ENCODE data around the gene HOXA3. TPM values are rescaled to one million over a fixed set of nuclear protein-coding genes. Genes with fewer than 3 reads are reported as not detected.

Gene HOXA3
- total RNA-seq, 1 donor from 2014 or later = 92.8 TPM

DNA sequence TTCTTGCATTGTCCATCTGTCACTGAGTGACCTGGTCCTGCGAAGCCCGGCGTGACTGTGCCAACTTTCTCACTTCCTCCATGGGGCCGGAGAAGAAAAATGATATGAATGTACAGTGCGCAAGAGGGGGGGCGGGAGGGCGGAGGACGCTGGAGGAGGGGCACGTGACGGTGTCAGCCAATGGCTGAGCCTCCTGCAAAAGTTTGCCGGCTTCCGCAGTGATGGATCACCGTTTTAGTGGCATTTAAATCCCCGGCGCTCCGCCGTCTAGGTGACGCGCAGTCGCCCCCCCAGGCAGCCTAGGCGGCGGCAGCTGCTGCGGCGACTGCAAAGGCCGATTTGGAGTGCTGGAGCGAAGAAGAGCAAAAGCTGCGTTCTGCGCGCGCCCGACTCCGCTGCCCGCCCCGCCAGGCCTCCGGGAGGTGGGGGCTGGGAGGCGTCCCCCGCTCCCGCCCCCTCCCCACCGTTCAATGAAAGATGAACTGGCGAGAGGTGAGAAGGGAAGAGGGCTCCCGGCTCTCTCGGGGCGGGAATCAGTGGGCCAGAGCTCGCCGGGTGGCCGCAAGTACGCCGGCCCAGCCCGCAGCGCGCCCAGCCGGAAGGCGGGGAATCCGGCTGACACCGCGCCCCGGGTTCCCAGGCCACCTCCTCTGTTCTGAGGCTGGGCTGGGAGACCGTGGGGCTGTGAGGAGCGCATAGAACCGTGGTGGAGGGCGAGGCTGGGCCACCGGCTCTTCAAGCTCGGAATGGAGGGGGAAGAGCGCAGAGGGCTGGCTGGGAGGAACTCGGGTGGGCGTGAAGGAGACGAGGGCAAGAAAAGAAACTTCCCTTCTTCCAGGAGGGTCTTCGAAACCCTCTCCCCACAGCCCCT, 56.3 kb downstream of the HOXA3 start, which contains the start of gene HOXA1:
Gene HOXA1, minus strand, starts transcription at position 104 of the 871 bp plus-strand sequence. Its CDS starts 88 bp downstream, at position 16.
- no peaks in the 10 kb centered on the region for H3K9me3 Mint-ChIP-seq
- peaks cover 59% of the 10 kb centered on the region for H3K4me1 Mint-ChIP-seq (ENCODE audit: unreplicated experiment)
- peaks cover 57% of the 10 kb centered on the region for H3K27me3 Mint-ChIP-seq

DNA sequence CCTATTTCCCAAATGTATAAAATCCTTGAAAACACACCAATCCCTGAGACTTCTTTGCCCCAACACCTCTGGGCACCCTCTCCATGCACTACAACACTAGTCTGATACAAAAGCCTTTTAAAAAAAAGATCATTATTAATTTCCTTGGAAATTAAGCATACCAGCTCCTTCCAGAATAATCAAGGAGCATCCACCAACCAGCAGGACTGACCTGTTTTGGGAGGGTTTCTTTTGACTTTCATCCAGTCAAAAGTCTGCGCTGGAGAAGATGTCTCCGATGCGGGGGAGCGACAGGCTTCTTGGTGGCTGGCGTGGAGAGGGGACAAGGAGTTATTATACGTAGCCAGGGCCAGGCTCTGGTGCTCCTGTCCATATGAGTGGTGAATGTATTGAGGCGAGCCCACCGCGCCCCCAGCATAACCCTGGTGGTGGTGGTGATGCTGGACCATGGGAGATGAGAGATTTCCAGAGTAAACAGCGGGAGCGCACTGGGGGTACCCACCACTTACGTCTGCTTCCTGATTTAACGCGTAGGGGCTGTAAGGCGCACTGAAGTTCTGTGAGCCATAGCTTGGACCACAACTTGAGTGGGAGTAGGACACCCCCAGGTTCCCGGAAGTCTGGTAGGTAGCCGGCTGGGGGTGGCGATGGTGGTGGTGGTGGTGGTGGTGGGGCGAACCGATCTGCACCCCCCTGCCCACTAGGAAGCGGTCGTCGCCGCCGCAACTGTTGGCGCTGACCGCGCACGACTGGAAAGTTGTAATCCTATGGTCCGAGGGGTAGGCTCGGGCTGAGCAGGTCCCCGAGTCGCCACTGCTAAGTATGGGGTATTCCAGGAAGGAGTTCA, 57.1 kb downstream of the HOXA3 start:
- Mint-ChIP-seq H3K36me3 (peaks cover 28% of the 10 kb centered on the region), H3K4me1 (ENCODE audit: unreplicated experiment) (peaks cover 62% of the 10 kb centered on the region)
- TF ChIP-seq CTCF (conservative IDR thresholded peaks at IDR 0.05) = peak; percentile 24

More for the DNA sequence above, 56.3 kb downstream of the HOXA3 start, which contains the start of gene HOXA1:
- no peak for TF ChIP-seq CTCF (conservative IDR thresholded peaks at IDR 0.05)
- peaks cover 36% of the 10 kb centered on the region for H3K36me3 Mint-ChIP-seq
- H3K27ac Mint-ChIP-seq = peak within 1 kb of the TSS; percentile 97
- DNase-seq (ENCODE audit: extremely low spot score, unreplicated experiment) = peak; percentile 96
- H3K4me3 Mint-ChIP-seq = peak within 1 kb of the TSS; percentile 97

GRCh38 chr7:27094304-27095049, 57.9 kb downstream of the HOXA3 start:
- H3K4me3 Mint-ChIP-seq = peak overlapping the region; percentile 97
- no peak for TF ChIP-seq CTCF (conservative IDR thresholded peaks at IDR 0.05)
- H3K9me3 Mint-ChIP-seq = no peaks in the 10 kb centered on the region
- peaks cover 47% of the 10 kb centered on the region for H3K27me3 Mint-ChIP-seq
- peaks cover 20% of the 10 kb centered on the region for H3K36me3 Mint-ChIP-seq
- H3K4me1 Mint-ChIP-seq (ENCODE audit: unreplicated experiment) = peaks cover 62% of the 10 kb centered on the region
- H3K27ac Mint-ChIP-seq = peak overlapping the region; percentile 97
- no peak for DNase-seq (ENCODE audit: extremely low spot score, unreplicated experiment)

More for the DNA sequence above, 57.1 kb downstream of the HOXA3 start:
- H3K27me3 Mint-ChIP-seq = peaks cover 51% of the 10 kb centered on the region
- DNase-seq (ENCODE audit: extremely low spot score, unreplicated experiment) = peak; percentile 75
- H3K9me3 Mint-ChIP-seq = no peaks in the 10 kb centered on the region
- H3K4me3 Mint-ChIP-seq = peak overlapping the region; percentile 97
- H3K27ac Mint-ChIP-seq = peak overlapping the region; percentile 97

- Mint-ChIP-seq H3K4me1 (ENCODE audit: unreplicated experiment) (peaks cover 54% of the 10 kb centered on the region), H3K9me3 (no peaks in the 10 kb centered on the region), H3K36me3 (peaks cover 9% of the 10 kb centered on the region), H3K4me3 (peak overlapping the region; percentile 97), H3K27me3 (peaks cover 38% of the 10 kb centered on the region), H3K27ac (no peak overlapping the region)
- DNase-seq (ENCODE audit: extremely low spot score, unreplicated experiment) = no peak
- TF ChIP-seq CTCF (conservative IDR thresholded peaks at IDR 0.05) = no peak
These were observed 59.0 kb downstream of the HOXA3 start for GRCh38 chr7:27093184-27093895.

DNA sequence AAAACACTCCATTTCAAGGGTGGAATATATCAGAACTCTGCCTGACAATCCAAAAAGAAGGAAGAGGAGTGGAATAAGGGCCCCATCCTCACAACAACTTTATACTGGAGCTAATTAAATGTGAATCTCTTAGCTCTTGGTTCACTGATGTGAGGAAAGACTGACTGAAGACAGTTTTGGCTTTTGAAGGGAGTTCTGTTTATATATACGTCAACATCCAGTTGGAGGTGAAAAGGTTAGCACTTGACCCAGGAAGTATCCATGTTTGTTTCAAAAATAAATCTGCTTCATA, 59.6 kb downstream of the HOXA3 start:
- DNase-seq (ENCODE audit: extremely low spot score, unreplicated experiment) = no peak
- Mint-ChIP-seq H3K4me1 (ENCODE audit: unreplicated experiment) (peaks cover 54% of the 10 kb centered on the region), H3K27me3 (peaks cover 38% of the 10 kb centered on the region), H3K27ac (no peak overlapping the region), H3K4me3 (peak overlapping the region; percentile 78), H3K9me3 (no peaks in the 10 kb centered on the region), H3K36me3 (peaks cover 8% of the 10 kb centered on the region)
- no peak for TF ChIP-seq CTCF (conservative IDR thresholded peaks at IDR 0.05)

All from type B pancreatic cell (in vitro differentiated cells).